ENCODE measurements around the gene RSPO4.
A peak's percentile ranks its signal among the peaks of the same experiment; 100 is the strongest.
"Not testable (repeated sequence)": the region's sequence is repeated elsewhere in the genome, so short reads cannot be mapped to it uniquely, and the experiment has no call there.

Gene RSPO4

GRCh38 chr20:1003920-1004697 lies 2.0 kb upstream of the RSPO4 start:
- no peak for DNase-seq (ENCODE audit: low read depth)

DNA sequence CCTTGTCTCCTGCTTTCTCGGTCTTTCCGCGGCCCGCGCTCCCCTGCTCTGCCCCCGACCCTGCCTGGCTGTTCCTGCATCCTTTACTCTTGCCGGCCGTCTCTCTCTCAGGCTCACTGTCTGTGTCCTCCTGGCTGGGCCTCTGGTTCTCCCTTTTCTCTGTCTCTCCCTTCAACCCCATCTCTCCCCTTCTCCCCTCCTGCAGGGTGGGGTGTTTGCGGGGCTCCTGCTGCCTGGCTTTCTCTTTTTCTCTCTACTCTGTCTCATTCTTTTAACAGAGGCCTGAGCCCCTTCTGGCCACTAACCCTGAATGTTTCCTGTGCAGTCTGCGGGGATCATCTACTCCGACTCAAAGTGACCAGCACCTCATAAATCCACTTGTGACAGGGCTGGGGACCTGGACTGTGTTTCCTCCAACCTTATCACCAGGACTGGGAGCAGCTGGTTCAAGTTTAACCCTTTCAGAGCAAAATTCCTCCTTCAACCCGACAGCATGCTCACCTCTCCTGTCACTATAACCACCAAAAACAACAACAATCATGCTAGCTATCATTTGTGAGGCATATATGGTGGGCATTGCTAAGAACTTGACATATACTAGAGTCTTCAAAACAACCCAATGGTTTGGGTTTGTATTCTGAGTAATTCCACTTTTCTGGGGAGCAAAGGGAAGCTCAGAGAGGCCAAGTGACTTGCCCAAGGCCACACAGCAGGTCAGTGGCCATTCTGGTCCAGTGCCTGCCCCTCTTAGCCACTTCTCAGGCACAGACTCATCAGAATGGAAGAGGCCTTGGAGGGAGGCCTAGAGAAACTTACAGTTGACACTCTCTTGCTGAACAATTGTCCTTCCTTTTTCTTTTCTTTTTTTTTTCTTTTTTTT lies 811 bp upstream of the RSPO4 start:
- DNase-seq (ENCODE audit: low read depth), result no peak

DNA sequence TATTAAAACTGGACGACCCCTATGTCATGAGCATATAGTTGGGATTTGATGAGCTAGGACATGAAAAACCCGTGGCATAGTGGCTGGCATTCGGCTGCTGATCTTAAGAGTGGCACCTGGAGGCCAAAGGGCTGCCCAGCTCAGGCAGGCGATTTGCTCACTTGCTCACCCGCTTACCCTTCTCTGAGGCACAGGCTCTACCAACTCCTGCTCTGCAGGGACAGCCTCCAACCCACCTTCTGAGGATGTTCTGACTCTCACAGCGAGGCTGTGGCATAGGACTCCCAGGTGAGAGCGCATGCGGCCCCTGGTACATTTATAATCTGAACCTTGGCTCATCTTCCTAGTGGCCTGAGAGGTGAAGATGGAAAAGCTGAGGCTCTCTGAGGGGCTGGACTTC lies 995 bp downstream of the RSPO4 start:
- no peak for DNase-seq (ENCODE audit: low read depth)

DNA sequence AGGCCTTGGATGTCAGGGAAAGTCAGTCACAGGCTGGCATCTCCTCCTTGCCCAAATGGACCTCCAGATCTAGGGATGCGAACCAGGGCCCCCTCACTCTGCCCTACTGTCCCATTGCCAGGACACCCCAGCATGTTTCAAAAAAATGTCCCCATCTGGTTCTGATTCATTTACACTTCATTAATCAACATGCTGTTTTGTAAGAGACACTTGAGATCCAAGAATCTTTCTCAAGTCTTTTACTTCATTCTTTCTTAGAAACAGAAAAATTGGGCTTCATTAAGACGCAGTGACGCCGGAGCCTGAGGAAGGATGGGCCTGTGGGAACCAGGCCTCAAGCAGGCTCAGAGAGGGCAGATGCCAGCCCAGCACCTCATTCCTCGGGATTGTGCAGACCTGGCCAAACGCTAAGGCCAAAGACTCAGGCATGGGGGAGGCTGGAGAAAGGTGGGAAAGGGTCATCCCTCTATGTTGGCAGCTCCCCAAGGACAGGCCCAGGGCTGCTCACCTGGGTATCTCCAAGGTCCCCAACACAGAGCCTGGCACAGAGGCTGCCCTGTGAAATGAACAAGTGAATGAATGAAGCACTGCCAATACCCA lies 3.8 kb downstream of the RSPO4 start:
- no peak for DNase-seq (ENCODE audit: low read depth)

GRCh38 chr20:997486-997885 lies 4.6 kb downstream of the RSPO4 start:
- DNase-seq (ENCODE audit: low read depth), result no peak

- no peak for DNase-seq (ENCODE audit: low read depth)
Observed at GRCh38 chr20:997016-997415, 5.1 kb downstream of the RSPO4 start.

- DNase-seq (ENCODE audit: low read depth), result no peak
Observed at GRCh38 chr20:995170-995569, 6.9 kb downstream of the RSPO4 start.

GRCh38 chr20:992801-993535 lies 9.1 kb downstream of the RSPO4 start:
- DNase-seq (ENCODE audit: low read depth), result no peak

- no peak for DNase-seq (ENCODE audit: low read depth)
Observed at GRCh38 chr20:991850-992249, 10.3 kb downstream of the RSPO4 start.

- no peak for DNase-seq (ENCODE audit: low read depth)
Observed at GRCh38 chr20:990293-990959, 11.7 kb downstream of the RSPO4 start.

DNA sequence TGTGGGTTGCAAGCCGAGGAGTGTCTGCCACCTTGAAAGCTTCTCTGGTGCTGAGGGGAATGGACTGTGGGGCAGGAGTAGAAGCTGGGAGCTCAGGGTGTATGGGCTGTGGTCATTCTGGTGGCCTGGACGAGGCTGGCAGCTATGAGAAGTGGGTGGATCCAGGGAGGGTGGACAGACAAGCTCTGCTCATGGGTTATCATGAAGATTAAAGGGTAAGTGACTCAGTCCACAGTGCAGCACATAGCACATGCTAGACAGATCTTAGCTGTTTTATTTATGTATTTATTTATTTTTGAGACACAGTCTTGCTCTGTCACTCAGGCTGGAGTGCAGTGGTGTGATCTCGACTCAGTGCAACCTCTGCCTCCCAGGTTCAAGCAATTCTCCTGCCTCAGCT lies 13.8 kb downstream of the RSPO4 start:
- no peak for DNase-seq (ENCODE audit: low read depth)

GRCh38 chr20:987677-988076 lies 14.4 kb downstream of the RSPO4 start:
- no peak for DNase-seq (ENCODE audit: low read depth)

- DNase-seq (ENCODE audit: low read depth), result no peak
Observed at GRCh38 chr20:986733-987355, 15.3 kb downstream of the RSPO4 start.

DNA sequence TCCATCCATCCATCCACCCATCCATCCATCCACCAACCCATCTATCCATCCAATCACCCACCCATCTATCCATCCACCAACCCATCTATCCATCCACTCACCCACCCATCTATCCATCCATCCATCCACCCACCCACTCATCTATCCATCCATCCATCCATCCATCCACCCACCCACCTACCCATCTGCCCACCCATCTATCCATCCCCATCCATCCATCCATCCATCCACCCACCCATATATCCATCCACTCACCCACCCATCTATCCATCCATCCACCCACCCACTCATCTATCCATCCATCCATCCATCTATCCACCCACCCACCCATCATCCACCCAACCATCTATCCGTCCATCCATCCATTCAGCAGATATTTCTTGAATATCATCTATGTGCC lies 17.1 kb downstream of the RSPO4 start:
- not testable (repeated sequence) for DNase-seq (ENCODE audit: low read depth)

DNA sequence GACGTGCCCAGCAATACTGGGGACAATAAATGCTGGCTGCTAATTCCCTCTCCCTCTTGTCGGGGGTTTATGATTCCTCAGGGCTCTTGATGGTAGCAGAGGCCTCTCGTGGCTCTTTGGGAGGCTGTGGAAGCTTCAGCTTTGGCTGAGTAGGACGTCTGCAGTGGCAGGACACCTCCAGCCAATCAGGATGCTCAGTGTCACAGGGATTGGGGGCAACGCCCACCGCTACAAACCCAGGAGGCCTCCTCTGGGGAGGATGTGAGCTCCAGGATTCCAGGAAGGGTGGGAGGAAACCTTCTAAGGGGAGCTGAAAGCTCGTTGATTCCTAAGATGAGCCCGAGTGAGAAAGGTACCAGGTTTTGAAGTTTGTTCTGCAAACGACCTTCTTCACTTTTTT lies 19.4 kb downstream of the RSPO4 start:
- DNase-seq (ENCODE audit: low read depth), result no peak

DNA sequence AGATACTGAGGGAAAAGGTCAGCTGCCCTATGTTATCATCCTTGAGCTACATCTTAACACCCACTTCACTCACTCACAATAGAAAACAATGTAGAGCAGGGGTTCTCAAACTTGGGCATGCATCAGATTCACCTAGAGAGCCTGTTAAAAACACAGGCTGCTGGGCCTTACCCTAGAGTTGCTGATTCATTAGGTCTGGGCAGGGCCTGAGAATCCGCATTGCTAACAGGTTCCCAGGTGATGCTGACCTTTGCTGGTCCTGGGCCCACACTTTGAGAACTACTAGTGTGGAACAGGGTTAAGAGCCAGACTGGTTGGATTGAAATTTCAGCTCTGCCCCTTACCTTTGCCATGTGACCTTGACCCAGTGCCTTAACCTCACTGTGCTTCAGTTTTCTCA lies 25.1 kb downstream of the RSPO4 start:
- no peak for DNase-seq (ENCODE audit: low read depth)

DNA sequence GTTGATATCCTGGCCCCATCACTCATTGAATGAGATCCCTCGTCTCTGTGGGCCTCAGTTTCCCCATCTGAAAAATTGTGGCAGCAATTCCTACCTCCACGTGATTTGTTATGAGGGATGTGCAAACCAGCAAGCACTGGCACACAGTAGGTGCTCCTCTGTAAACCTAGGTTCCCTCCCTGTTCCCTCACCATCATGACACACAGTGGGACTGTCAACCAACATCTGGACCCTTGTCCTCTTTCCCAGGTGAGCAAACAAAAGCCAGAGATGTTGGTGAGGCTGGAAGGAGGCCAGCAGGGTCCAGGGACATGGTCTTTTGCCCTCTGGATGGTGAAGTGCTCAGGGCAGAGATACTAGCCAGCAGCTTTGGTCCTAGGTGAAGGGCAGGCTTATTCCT lies 26.1 kb downstream of the RSPO4 start:
- no peak for DNase-seq (ENCODE audit: low read depth)

DNA sequence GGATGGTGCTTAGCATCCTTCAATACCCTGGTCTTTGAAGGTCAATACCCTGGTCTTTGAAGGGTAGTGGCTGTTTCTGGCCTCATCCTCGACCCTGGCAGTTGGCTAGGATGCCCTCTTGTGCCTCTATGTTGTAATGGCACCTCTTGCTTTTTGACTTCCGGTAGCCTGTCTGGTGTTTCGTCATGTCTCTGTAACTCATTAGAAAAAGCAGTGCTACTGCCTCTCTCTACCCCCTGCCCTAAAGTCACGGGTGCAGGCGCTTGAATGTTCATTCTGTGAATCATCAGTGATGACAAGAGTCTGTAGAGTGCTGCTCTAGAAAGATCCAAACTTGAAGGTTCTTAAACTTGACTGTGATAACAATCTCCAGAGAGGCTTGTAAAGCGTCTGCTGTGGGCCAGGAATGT lies 28.3 kb downstream of the RSPO4 start:
- peak; percentile 51 for DNase-seq (ENCODE audit: low read depth)

GRCh38 chr20:972256-972655 lies 29.9 kb downstream of the RSPO4 start:
- DNase-seq (ENCODE audit: low read depth), result no peak

GRCh38 chr20:971346-971745 lies 30.8 kb downstream of the RSPO4 start:
- no peak for DNase-seq (ENCODE audit: low read depth)

GRCh38 chr20:969868-970267 lies 32.2 kb downstream of the RSPO4 start:
- DNase-seq (ENCODE audit: low read depth), result no peak
